ENCODE measurements around the gene GRB10. TPM values are rescaled to one million over a fixed set of nuclear protein-coding genes. Genes with fewer than 3 reads are reported as not detected.

The GRB10 gene
- total and polyA plus RNA-seq, 4 donors = 10.7 to 53.1 (median 17.5) TPM

- Histone ChIP-seq H3K4me1 (ENCODE audit: control insufficient read depth in 4 of 4, insufficient read depth in 4 of 4, low read length in 3 of 4) (no peaks in the 10 kb centered on the region), H3K27ac (ENCODE audit: low read depth in 1 of 2, low read length in 2 of 2) (no peak overlapping the region), H3K9me3 (ENCODE audit: control insufficient read depth in 4 of 4, low read length in 3 of 4) (no peaks in the 10 kb centered on the region), H3K36me3 (ENCODE audit: control insufficient read depth in 4 of 4, insufficient read depth in 3 of 4, low read depth in 1 of 4, low read length in 3 of 4) (peaks cover 0 to 10% (median 5%) of the 10 kb centered on the region in 4 donors), H3K9ac (ENCODE audit: low read depth in 1 of 2, low read length in 2 of 2) (no peak overlapping the region), H3K27me3 (ENCODE audit: control insufficient read depth in 4 of 4, insufficient read depth in 4 of 4, low read length in 3 of 4) (no peaks in the 10 kb centered on the region), H3K4me3 (ENCODE audit: low read depth in 1 of 3, low read length in 3 of 3) (no peak overlapping the region)
- no peak for TF ChIP-seq FOXA2 (IDR thresholded peaks at IDR 0.05)
- TF ChIP-seq FOXA1 (IDR thresholded peaks at IDR 0.05) = no peak
- TF ChIP-seq REST (IDR thresholded peaks at IDR 0.05) = no peak
- TF ChIP-seq RAD21 (IDR thresholded peaks at IDR 0.05) = no peak
- no peak for TF ChIP-seq NR2F2 (IDR thresholded peaks at IDR 0.05)
- 77% methylated on average over 6 of the region's 6 CpGs for WGBS
- DNase-seq (ENCODE audit: low spot score) = no peak
Measured at GRCh38 chr7:50544992-50545391, 237.7 kb downstream of the GRB10 start.

- Histone ChIP-seq H3K36me3 (ENCODE audit: control insufficient read depth in 4 of 4, insufficient read depth in 3 of 4, low read depth in 1 of 4, low read length in 3 of 4) (peaks cover 0 to 10% (median 5%) of the 10 kb centered on the region in 4 donors), H3K9me3 (ENCODE audit: control insufficient read depth in 4 of 4, low read length in 3 of 4) (no peaks in the 10 kb centered on the region), H3K27ac (ENCODE audit: low read depth in 1 of 2, low read length in 2 of 2) (no peak overlapping the region), H3K4me1 (ENCODE audit: control insufficient read depth in 4 of 4, insufficient read depth in 4 of 4, low read length in 3 of 4) (no peaks in the 10 kb centered on the region), H3K9ac (ENCODE audit: low read depth in 1 of 2, low read length in 2 of 2) (no peak overlapping the region), H3K4me3 (ENCODE audit: low read depth in 1 of 3, low read length in 3 of 3) (no peak overlapping the region), H3K27me3 (ENCODE audit: control insufficient read depth in 4 of 4, insufficient read depth in 4 of 4, low read length in 3 of 4) (no peaks in the 10 kb centered on the region)
- DNase-seq (ENCODE audit: low spot score) = no peak
- 92% methylated on average over 18 of the region's 18 CpGs for WGBS
- TF ChIP-seq GABPA (IDR thresholded peaks at IDR 0.05 in 1 of 2, conservative IDR thresholded peaks at IDR 0.05 in 1 of 2) (no peak), NR2F2 (IDR thresholded peaks at IDR 0.05) (no peak), SP1 (IDR thresholded peaks at IDR 0.05) (no peak), FOXA1 (IDR thresholded peaks at IDR 0.05) (no peak), RXRA (IDR thresholded peaks at IDR 0.05) (no peak), ZBTB33 (IDR thresholded peaks at IDR 0.05) (no peak), TAF1 (conservative IDR thresholded peaks at IDR 0.05) (no peak), JUND (IDR thresholded peaks at IDR 0.05) (no peak), ATF3 (IDR thresholded peaks at IDR 0.05) (no peak), EGR1 (IDR thresholded peaks at IDR 0.05; ENCODE audit: low read depth in 2 of 2) (no peak), MAX (IDR thresholded peaks at IDR 0.05) (no peak), RAD21 (IDR thresholded peaks at IDR 0.05) (no peak), YY1 (IDR thresholded peaks at IDR 0.05) (no peak), CTCF (IDR thresholded peaks at IDR 0.05; ENCODE audit: low read depth, low read length, missing input control) (no peak), HNF4G (IDR thresholded peaks at IDR 0.05) (no peak), FOXA2 (IDR thresholded peaks at IDR 0.05) (no peak), HNF4A (conservative IDR thresholded peaks at IDR 0.05) (no peak), REST (IDR thresholded peaks at IDR 0.05) (no peak)
Measured at GRCh38 chr7:50543776-50544442, 238.8 kb downstream of the GRB10 start.
